HEK293 (cell line): ENCODE measurements around the gene SH3BP1.

Experiments
- SP2 ChIP-seq: fragments of 450-650 bp; formaldehyde crosslinking; IDR thresholded peaks from 2 replicates; pipeline ENCODE4 v1.5.1; 2016; ENCODE audit warnings: missing biosample characterization, missing genetic modification characterization
- ZNF114 ChIP-seq: fragments of 450-650 bp; formaldehyde crosslinking; IDR thresholded peaks from 2 replicates; pipeline ENCODE4 v1.5.0; 2017; ENCODE audit warnings: missing biosample characterization, missing genetic modification characterization
- ZNF544 ChIP-seq: fragments of 450-650 bp; formaldehyde crosslinking; IDR thresholded peaks from 2 replicates; pipeline ENCODE4 v1.5.0; 2017; ENCODE audit warnings: missing biosample characterization, missing genetic modification characterization
- ZNF596 ChIP-seq: fragments of 450-650 bp; IDR thresholded peaks from 2 replicates; pipeline ENCODE4 v1.5.0; 2018; ENCODE audit warnings: missing biosample characterization, mild to moderate bottlenecking, missing genetic modification characterization, moderate library complexity
- ZNF768 ChIP-seq: fragments of 450-650 bp; formaldehyde crosslinking; IDR thresholded peaks from 2 replicates; pipeline ENCODE4 v1.5.1; 2018; ENCODE audit warnings: missing biosample characterization, mild to moderate bottlenecking, missing genetic modification characterization
- ZNF777 ChIP-seq: fragments of 450-650 bp; formaldehyde crosslinking; IDR thresholded peaks from 2 replicates; pipeline ENCODE4 v1.5.1; 2017; ENCODE audit warnings: missing biosample characterization, missing genetic modification characterization, borderline replicate concordance
- TF ChIP-seq, protein P1 (sequence below): fragments of 450-650 bp; formaldehyde crosslinking; IDR thresholded peaks from 2 replicates; pipeline ENCODE4 v1.5.1; 2016; ENCODE audit warnings: missing biosample characterization, missing genetic modification characterization

GRCh38 chr22:37634417-37634924, 5.0 kb upstream of the SH3BP1 start:
- TF ChIP-seq, protein P1, sequence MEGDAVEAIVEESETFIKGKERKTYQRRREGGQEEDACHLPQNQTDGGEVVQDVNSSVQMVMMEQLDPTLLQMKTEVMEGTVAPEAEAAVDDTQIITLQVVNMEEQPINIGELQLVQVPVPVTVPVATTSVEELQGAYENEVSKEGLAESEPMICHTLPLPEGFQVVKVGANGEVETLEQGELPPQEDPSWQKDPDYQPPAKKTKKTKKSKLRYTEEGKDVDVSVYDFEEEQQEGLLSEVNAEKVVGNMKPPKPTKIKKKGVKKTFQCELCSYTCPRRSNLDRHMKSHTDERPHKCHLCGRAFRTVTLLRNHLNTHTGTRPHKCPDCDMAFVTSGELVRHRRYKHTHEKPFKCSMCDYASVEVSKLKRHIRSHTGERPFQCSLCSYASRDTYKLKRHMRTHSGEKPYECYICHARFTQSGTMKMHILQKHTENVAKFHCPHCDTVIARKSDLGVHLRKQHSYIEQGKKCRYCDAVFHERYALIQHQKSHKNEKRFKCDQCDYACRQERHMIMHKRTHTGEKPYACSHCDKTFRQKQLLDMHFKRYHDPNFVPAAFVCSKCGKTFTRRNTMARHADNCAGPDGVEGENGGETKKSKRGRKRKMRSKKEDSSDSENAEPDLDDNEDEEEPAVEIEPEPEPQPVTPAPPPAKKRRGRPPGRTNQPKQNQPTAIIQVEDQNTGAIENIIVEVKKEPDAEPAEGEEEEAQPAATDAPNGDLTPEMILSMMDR: peak; percentile 23; the same call in 1 of the 2 replicates
- no peak for TF ChIP-seq ZNF768 (tag by site-specific recombination)
- no peak for TF ChIP-seq SP2 (tag by site-specific recombination)
- no peak for TF ChIP-seq ZNF114 (tag by site-specific recombination)
- TF ChIP-seq ZNF596 (tag by site-specific recombination): no peak
- no peak for TF ChIP-seq ZNF777
- no peak for TF ChIP-seq ZNF544 (tag by site-specific recombination)
